ENCODE measurements around the gene LYL1.

LYL1 gene

DNA sequence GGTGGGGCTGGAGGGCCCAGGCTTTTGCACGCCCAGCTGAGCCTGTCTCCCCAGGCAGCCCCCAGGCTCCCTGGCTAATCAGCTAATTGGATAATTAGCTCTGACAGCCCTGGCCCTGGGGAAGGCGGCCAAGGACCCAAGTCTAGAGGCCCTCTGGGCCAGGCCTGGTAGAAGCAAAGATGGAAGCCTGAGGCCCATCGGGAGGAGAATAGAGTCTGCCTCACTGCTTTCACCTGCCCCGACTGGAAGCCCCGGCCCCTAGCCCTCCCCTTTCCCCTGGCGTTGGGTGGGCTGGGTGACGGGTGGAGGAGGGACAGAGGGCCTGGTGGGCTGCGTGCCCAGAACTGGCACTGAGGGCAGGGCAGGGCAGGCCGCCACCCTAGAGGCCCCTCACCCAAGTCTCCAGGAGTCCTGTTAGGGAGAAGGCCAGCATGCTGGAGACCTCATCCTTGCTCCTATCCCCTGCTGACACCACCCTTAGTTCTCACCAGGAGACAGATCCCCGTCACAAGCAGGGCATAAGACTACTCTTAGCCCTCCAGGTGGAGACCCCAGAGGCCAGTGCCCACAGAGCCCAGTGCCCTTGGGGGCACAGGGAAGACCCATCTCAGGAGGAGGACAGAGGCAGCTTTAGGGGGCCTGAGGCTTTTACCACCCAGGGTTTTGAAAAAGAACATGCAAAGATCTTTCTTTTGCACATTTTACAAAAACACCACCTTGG lies 12.0 kb downstream of the LYL1 start:
- Histone ChIP-seq H4K8ac (ENCODE audit: low read length) (no peak overlapping the region), H3K4ac (ENCODE audit: low read depth in 1 of 2, low read length in 2 of 2) (no peak overlapping the region), H2AFZ (ENCODE audit: low read depth, low read length) (no peak overlapping the region), H3K79me1 (replicated peaks; ENCODE audit: low read length, poor library complexity, severe bottlenecking) (no peaks in the 10 kb centered on the region), H3K23ac (ENCODE audit: low read length in 2 of 2) (no peak overlapping the region), H2BK12ac (ENCODE audit: low read length in 2 of 2) (peak overlapping the region in 1 of 2 experiments; percentile 72), H3K9ac (ENCODE audit: low read length) (peak overlapping the region; percentile 57), H2AK5ac (ENCODE audit: low read length, severe bottlenecking) (no peak overlapping the region), H3K36me3 (ENCODE audit: control insufficient read depth in 1 of 2, insufficient read depth in 2 of 2, low read depth in 1 of 2, low read length in 2 of 2) (peaks cover 0 to 72% of the 10 kb centered on the region in 2 experiments), H3K18ac (ENCODE audit: low read depth in 1 of 2, low read length in 2 of 2) (no peak overlapping the region), H3K27ac (ENCODE audit: low read length, poor library complexity, severe bottlenecking) (no peak overlapping the region), H4K91ac (ENCODE audit: low read length) (peak overlapping the region; percentile 66), H3K4me2 (ENCODE audit: low read length, poor library complexity, severe bottlenecking) (no peak overlapping the region), H3K9me3 (ENCODE audit: control insufficient read depth, low read length) (no peaks in the 10 kb centered on the region), H3K14ac (ENCODE audit: low read length in 2 of 2) (peak overlapping the region in 1 of 2 experiments; percentile 31), H3K27me3 (ENCODE audit: control insufficient read depth in 1 of 2, insufficient read depth in 1 of 2, low read length in 2 of 2) (peaks cover 0 to 38% of the 10 kb centered on the region in 2 experiments), H2BK5ac (ENCODE audit: low read depth, low read length, poor library complexity, severe bottlenecking) (no peak overlapping the region), H3K4me1 (ENCODE audit: control insufficient read depth, insufficient read depth, low read depth, low read length) (peaks cover 38% of the 10 kb centered on the region), H2BK120ac (ENCODE audit: low read depth, low read length) (no peak overlapping the region), H3K4me3 (ENCODE audit: insufficient read depth in 1 of 2, low read depth in 1 of 2, low read length in 2 of 2) (no peak overlapping the region), H2BK15ac (ENCODE audit: low read depth, poor library complexity, severe bottlenecking) (peak overlapping the region; percentile 17)
- WGBS, result 79% methylated on average over 10 of the region's 10 CpGs
- no peak for DNase-seq

DNA sequence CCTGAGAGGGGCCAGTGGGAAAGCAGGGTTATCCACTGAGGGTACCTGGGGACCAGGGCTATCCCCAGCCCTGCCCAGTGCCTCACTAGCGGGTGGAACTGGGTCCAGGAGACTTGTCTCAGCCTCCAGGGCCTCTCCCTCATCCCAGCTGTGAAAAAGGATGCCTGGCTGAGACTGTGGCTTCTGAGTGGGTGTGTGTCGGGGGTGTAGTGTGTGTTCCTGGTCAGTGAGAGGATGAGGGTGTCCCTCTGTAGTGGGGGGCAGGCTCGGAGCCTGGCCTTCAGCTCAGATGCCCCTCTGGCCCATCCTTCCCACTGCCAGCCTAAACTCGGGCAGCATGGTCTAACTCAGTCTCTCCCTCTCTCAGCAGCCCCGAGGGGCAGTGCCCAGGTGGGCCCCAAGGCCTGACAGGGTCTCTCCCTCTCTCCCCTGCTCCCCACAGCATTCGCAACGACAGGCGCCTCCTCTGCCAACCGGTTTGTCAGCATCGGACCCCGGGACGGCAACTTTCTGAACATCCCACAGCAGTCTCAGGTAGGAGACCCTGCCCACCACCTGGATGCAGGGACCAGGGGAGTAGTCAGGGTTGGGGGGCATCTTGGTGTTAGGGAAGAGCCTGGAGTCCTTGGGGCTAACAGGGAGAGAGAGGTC lies 12.7 kb downstream of the LYL1 start:
- Histone ChIP-seq H2AFZ (ENCODE audit: low read depth, low read length) (no peak overlapping the region), H3K9ac (ENCODE audit: low read length) (peak overlapping the region; percentile 57), H3K9me3 (ENCODE audit: control insufficient read depth, low read length) (no peaks in the 10 kb centered on the region), H3K27me3 (ENCODE audit: control insufficient read depth in 1 of 2, insufficient read depth in 1 of 2, low read length in 2 of 2) (peaks cover 0 to 38% of the 10 kb centered on the region in 2 experiments), H4K91ac (ENCODE audit: low read length) (no peak overlapping the region), H3K4ac (ENCODE audit: low read depth in 1 of 2, low read length in 2 of 2) (no peak overlapping the region), H3K18ac (ENCODE audit: low read depth in 1 of 2, low read length in 2 of 2) (no peak overlapping the region), H3K4me1 (ENCODE audit: control insufficient read depth, insufficient read depth, low read depth, low read length) (peaks cover 33% of the 10 kb centered on the region), H3K14ac (ENCODE audit: low read length in 2 of 2) (no peak overlapping the region), H4K8ac (ENCODE audit: low read length) (no peak overlapping the region), H2BK5ac (ENCODE audit: low read depth, low read length, poor library complexity, severe bottlenecking) (no peak overlapping the region), H3K4me3 (ENCODE audit: insufficient read depth in 1 of 2, low read depth in 1 of 2, low read length in 2 of 2) (no peak overlapping the region), H3K36me3 (ENCODE audit: control insufficient read depth in 1 of 2, insufficient read depth in 2 of 2, low read depth in 1 of 2, low read length in 2 of 2) (peaks cover 0 to 73% of the 10 kb centered on the region in 2 experiments), H2BK120ac (ENCODE audit: low read depth, low read length) (no peak overlapping the region), H3K4me2 (ENCODE audit: low read length, poor library complexity, severe bottlenecking) (no peak overlapping the region), H2AK5ac (ENCODE audit: low read length, severe bottlenecking) (no peak overlapping the region), H3K23ac (ENCODE audit: low read length in 2 of 2) (no peak overlapping the region), H2BK15ac (ENCODE audit: low read depth, poor library complexity, severe bottlenecking) (no peak overlapping the region), H3K27ac (ENCODE audit: low read length, poor library complexity, severe bottlenecking) (no peak overlapping the region), H3K79me1 (replicated peaks; ENCODE audit: low read length, poor library complexity, severe bottlenecking) (no peaks in the 10 kb centered on the region), H2BK12ac (ENCODE audit: low read length in 2 of 2) (no peak overlapping the region)
- DNase-seq, result no peak
- 85% methylated on average over 9 of the region's 12 CpGs for WGBS

DNA sequence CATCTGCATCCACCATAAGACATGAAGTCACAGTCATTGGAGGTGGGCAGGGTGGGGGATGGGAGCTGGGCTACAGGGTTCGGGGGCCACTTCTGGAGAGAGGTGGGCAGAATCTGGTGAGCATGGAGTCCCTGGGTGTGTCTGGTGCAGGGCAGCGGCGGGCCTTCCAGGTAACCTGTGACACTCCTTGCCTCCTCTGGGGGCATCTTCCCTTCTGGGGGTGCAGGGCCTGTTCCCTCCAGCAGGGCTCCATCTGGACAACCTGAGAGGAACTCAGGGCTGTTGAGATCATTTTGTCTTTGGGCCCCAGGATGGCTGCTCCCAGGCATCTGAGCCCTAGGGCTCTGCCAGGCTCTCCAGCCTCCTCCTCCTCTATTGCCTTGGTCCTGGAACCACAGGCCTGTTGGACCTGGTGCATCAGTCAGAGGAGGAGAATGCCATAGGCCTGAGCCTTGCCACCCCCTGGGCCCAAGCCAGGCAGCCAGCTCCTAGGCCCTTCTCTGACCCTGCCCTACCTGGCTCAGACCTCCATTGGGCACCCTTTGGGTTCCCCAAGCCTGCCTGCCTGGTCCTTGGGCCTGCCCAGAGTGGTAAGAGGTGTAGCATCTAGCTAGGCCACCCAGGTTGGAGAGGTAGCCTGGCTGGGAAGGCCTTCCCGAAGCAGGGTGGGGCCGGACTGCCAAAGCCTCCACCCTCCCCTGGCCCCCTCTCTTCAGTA lies 13.4 kb downstream of the LYL1 start:
- Histone ChIP-seq H3K23ac (ENCODE audit: low read length in 2 of 2) (no peak overlapping the region), H2BK5ac (ENCODE audit: low read depth, low read length, poor library complexity, severe bottlenecking) (no peak overlapping the region), H2BK12ac (ENCODE audit: low read length in 2 of 2) (no peak overlapping the region), H3K79me1 (replicated peaks; ENCODE audit: low read length, poor library complexity, severe bottlenecking) (no peaks in the 10 kb centered on the region), H3K4ac (ENCODE audit: low read depth in 1 of 2, low read length in 2 of 2) (no peak overlapping the region), H3K36me3 (ENCODE audit: control insufficient read depth in 1 of 2, insufficient read depth in 2 of 2, low read depth in 1 of 2, low read length in 2 of 2) (peaks cover 0 to 72% of the 10 kb centered on the region in 2 experiments), H2BK15ac (ENCODE audit: low read depth, poor library complexity, severe bottlenecking) (no peak overlapping the region), H2AK5ac (ENCODE audit: low read length, severe bottlenecking) (no peak overlapping the region), H3K4me1 (ENCODE audit: control insufficient read depth, insufficient read depth, low read depth, low read length) (peaks cover 31% of the 10 kb centered on the region), H3K4me3 (ENCODE audit: insufficient read depth in 1 of 2, low read depth in 1 of 2, low read length in 2 of 2) (no peak overlapping the region), H2AFZ (ENCODE audit: low read depth, low read length) (no peak overlapping the region), H3K9me3 (ENCODE audit: control insufficient read depth, low read length) (no peaks in the 10 kb centered on the region), H3K9ac (ENCODE audit: low read length) (peak overlapping the region; percentile 57), H2BK120ac (ENCODE audit: low read depth, low read length) (no peak overlapping the region), H3K27ac (ENCODE audit: low read length, poor library complexity, severe bottlenecking) (no peak overlapping the region), H3K14ac (ENCODE audit: low read length in 2 of 2) (no peak overlapping the region), H3K18ac (ENCODE audit: low read depth in 1 of 2, low read length in 2 of 2) (no peak overlapping the region), H3K27me3 (ENCODE audit: control insufficient read depth in 1 of 2, insufficient read depth in 1 of 2, low read length in 2 of 2) (peaks cover 0 to 34% of the 10 kb centered on the region in 2 experiments), H4K91ac (ENCODE audit: low read length) (no peak overlapping the region), H4K8ac (ENCODE audit: low read length) (no peak overlapping the region), H3K4me2 (ENCODE audit: low read length, poor library complexity, severe bottlenecking) (no peak overlapping the region)
- 90% methylated on average over 3 of the region's 5 CpGs for WGBS
- no peak for DNase-seq

Measured in mesenchymal stem cell (in vitro differentiated cells and primary cell).